ENCODE data around the gene PAQR4.

DNA sequence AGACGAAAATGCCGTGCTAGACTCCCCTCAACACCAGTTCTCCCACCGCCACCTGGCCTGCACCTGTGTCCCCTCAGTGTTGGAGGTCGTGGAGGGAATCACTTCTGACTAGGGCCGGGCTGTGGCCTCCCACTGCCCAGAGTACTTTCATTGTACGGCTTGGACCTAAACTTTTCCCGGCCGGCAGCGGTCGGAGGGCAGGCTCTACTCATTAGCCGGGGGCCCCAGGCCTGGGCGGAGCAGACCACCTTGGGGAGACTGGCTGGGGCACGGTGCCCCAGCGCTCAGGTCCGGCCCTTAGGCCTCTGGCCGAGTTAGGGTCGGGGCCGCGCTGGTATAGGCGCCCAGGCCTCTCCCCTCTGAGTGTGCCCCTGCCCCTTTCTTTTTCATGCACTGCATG lies 48.2 kb downstream of the PAQR4 start:
- no peak for TF ChIP-seq EP300 (IDR thresholded peaks at IDR 0.05)
- TF ChIP-seq POLR2A (IDR thresholded peaks at IDR 0.05): no peak

Measured in gastroesophageal sphincter (tissue), 2 donors.